Measurements from ENCODE around the gene NLRP6.
"Not testable (repeated sequence)": the region's sequence is repeated elsewhere in the genome, so short reads cannot be mapped to it uniquely, and the experiment has no call there.

The NLRP6 gene

GRCh38 chr11:256952-257737 lies 21.1 kb upstream of the NLRP6 start:
- DNase-seq = no peak

- no peak for DNase-seq
These were observed 20.3 kb upstream of the NLRP6 start for GRCh38 chr11:257766-258493.

DNA sequence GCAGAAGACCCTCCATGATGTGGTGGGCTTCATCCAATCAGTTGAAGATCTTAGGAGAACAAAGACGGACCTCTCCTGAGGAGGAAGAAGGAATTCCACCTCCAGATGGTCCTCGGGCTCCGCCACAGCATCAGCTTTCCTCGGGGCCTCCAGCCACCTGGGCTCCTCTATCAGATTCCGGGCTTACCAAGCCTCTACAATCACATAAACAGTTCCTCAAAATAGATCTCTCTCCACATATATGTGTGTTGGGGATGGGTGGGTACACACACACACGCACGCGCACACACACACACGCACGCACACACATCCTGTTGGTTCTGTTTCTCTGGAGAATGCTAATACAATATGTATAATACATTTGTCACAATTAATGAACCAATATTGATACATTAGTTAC lies 18.8 kb upstream of the NLRP6 start:
- DNase-seq = no peak

- DNase-seq = no peak
These were observed 16.6 kb upstream of the NLRP6 start for GRCh38 chr11:261624-262023.

DNA sequence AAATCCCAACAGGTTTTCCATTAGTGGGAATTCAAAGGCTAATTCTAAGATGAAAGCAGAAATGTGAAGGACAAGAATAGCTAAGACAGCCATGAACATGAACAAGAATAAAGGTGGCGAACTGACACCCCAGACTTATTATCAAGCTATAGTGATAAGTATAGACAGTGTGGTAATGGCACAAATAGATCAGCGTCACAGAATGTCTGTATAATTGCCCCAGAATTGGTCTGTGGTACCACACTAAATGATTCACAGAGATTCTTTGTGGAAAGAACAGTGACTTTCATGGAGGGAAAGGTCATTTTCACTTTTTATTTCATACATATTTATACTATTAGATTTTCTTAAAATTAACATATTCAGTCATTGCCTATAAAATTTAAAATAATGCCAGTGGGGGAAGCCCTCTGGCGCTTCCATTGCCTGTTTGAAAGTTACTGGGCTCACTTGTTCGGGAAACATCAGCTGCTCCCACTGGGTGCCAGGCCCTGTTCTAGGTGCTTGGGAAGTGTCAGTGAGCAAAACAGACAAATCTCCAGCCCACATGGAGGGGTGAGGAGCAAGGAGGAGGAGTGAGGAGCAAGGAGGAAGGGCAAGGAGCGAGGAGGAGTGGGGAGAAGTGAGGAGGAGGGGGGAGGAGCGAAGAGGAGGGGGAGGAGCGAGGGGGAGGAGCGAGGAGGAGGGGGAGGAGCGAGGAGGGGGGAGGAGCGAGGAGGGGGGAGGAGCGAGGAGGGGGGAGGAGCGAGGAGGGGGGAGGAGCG lies 11.3 kb upstream of the NLRP6 start:
- no peak for DNase-seq

DNA sequence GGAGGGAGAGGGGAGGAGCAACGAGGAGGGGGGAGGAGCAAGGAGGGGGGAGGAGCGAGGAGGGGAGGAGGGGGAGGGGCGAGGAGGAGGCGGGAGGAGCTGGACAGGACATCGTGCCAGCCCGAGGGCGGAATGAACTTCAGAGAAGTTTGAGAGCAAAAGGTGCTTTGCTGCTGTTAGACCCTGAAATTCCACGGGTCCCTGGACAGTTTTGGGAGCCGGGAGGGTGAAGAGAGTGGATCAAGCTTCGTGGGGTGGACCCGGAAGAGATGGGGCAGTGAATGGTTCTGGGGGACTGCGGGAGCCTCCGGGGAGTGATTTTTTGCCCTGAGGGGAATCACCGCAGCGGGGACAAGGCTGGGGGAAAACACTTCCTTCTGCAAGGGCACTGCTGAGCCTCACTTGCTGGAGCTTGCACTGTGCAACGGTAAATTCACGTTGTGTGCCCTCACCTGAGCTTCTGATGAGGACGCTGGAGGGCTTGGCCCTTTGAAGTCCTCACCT lies 10.7 kb upstream of the NLRP6 start:
- DNase-seq = no peak

GRCh38 chr11:268716-269145 lies 9.5 kb upstream of the NLRP6 start:
- DNase-seq = not testable (repeated sequence)

DNA sequence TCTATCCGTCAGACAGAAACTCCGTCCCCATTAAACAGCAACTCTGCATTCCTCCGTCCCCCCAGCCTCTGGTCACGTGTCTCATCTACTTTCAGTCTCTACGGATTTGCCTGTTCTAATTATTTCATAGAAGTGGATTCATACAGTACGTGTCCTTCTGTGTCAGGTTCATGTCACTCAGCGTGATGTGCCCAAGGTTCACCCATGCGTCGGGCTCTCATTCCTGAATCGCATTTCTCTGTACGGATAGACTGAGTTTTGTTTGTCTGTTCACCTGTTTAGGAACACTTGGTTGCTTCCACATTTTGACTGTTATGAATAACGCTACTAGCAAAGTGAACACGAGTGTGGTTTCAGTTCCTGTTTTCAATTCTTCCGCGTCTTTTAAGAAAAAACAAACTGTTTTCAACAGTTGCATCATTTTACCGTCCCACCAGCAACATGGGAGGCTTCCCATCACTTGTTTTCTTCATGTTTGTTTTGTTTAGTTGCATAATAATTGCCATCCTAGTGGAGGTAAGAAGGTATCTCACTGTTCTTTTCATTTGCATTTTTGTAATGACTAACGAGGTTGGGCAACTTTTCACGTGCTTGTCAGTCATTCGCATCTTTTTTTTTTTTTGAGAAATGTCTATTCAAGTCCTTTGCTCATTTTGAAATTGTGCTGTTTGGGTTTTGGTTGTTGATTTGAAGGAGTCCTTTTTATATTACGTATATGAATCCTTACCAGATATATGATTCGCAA lies 8.9 kb upstream of the NLRP6 start:
- DNase-seq = no peak

GRCh38 chr11:270451-271318 lies 7.5 kb upstream of the NLRP6 start:
- DNase-seq = no peak

DNA sequence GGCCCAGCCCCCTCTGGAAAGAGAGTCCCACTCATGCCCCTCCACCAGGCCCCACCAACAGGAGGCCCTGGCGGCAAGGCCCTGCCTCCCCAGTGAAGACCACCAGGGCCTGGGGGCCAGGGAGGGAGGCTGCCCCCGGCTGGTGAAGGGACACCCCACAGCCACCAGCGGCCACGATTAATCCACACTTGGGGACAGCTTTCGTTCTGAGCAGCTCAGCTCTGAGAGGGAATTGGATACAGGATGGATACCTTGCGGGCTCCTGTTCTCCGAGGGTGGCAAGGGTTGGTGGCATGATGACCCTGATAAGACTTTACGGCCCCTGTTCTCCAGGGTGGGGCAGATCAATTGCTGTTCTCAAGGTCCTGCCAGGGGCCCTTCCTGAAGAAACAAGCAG lies 6.9 kb upstream of the NLRP6 start:
- DNase-seq = no peak

DNA sequence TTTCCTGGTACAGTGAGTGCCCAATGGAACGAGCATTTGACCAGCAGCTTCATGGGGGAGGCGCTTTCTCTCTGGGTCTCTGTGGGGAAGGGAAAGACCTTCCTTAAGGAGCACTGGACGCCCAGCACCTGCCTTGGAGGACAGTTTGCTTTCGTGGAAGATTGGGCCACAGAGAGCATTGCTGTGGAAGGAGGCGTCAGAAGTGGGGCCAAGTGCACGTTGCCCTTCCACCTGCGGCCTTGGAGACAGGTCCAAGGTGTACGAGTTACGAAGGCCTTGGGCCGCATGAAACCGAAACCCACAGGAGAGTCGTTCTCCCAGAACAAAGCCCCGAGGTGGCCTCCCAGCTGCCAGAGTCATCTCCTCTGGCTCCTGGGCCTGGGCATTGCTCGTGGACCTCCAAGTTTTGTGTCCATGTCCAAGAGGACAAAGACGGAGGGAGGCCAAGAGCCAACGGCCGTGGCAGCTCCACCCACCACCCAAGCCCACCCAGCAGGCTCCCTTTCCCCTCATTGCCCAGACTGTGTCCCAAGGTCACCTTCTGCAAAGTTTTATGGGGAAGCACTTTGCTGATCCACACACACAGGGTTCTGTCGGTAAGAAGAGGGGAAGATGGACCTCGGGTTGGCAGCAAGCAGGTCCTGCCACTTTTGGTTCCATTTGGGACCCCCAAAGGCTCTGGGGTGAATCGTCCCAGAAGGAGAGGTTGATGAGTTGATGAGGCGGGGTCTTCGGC lies 5.8 kb upstream of the NLRP6 start:
- DNase-seq = no peak

- DNase-seq = no peak
These were observed 5.3 kb upstream of the NLRP6 start for GRCh38 chr11:272931-273198.

DNA sequence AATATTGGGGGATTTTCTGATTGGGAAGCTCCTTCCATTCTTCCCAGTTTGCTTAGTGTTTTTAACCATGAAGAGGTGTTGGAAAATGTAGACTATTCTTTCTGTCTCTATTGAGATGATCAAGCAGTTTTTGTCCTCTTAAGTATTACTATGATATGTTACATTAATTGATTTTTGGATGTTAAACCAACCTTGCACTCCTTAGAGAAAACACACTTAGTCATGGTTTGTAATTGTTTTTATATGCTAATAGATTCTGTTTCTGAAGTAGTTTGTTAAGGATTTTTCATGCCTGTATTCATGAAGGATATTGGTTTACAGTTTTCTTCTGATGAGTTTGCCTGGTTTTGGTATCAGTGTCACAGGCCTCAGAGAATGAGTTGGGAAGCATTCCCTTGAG lies 2.0 kb upstream of the NLRP6 start:
- DNase-seq = no peak

DNA sequence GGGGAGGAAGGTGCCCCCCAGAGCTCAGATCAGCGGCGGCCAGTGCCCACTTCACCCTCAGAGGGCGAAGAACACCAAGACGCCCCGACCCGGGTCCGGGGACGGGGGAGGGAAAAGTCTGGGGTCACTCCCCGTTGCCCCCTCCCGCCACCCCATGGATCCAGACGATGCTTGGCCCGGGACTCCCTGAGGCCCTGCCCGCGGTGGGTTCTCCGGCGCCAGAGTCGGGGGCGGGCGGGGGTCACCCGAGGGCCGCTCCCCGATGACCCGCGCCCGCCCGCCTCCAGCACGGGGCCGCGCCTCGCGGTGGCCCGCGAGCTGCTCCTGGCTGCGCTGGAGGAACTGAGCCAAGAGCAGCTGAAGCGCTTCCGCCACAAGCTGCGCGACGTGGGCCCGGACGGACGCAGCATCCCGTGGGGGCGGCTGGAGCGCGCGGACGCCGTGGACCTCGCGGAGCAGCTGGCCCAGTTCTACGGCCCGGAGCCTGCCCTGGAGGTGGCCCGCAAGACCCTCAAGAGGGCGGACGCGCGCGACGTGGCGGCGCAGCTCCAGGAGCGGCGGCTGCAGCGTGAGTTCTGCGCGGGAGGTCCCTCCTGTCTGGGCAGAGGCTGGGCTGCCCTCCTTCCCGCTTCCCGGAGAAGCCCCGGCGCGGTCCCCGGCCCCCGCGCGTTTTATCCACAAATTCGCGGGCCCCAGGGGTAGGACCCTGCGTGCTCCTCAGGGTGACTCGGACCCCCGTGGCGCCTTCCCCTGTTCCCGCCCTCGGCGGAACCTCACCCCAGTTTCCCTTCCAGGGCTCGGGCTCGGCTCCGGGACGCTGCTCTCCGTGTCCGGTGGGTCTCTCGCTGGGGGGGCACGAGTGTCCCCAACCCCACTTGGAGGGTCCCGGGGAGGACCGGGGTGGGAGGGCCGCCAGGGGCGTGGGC lies 1.1 kb downstream of the NLRP6 start:
- DNase-seq = no peak

DNA sequence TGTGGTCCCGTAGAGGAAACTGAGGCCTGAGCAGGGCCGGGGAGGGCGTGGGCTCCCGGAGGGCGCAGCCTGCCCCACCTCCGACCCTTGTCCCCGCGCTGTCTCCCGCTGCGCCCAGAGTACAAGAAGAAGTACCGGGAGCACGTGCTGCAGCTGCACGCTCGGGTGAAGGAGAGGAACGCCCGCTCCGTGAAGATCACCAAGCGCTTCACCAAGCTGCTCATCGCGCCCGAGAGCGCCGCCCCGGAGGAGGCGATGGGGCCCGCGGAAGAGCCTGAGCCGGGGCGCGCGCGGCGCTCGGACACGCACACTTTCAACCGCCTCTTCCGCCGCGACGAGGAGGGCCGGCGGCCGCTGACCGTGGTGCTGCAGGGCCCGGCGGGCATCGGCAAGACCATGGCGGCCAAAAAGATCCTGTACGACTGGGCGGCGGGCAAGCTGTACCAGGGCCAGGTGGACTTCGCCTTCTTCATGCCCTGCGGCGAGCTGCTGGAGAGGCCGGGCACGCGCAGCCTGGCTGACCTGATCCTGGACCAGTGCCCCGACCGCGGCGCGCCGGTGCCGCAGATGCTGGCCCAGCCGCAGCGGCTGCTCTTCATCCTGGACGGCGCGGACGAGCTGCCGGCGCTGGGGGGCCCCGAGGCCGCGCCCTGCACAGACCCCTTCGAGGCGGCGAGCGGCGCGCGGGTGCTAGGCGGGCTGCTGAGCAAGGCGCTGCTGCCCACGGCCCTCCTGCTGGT lies 1.9 kb downstream of the NLRP6 start:
- DNase-seq = no peak

DNA sequence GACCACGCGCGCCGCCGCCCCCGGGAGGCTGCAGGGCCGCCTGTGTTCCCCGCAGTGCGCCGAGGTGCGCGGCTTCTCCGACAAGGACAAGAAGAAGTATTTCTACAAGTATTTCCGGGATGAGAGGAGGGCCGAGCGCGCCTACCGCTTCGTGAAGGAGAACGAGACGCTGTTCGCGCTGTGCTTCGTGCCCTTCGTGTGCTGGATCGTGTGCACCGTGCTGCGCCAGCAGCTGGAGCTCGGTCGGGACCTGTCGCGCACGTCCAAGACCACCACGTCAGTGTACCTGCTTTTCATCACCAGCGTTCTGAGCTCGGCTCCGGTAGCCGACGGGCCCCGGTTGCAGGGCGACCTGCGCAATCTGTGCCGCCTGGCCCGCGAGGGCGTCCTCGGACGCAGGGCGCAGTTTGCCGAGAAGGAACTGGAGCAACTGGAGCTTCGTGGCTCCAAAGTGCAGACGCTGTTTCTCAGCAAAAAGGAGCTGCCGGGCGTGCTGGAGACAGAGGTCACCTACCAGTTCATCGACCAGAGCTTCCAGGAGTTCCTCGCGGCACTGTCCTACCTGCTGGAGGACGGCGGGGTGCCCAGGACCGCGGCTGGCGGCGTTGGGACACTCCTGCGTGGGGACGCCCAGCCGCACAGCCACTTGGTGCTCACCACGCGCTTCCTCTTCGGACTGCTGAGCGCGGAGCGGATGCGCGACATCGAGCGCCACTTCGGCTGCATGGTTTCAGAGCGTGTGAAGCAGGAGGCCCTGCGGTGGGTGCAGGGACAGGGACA lies 2.7 kb downstream of the NLRP6 start:
- no peak for DNase-seq

DNA sequence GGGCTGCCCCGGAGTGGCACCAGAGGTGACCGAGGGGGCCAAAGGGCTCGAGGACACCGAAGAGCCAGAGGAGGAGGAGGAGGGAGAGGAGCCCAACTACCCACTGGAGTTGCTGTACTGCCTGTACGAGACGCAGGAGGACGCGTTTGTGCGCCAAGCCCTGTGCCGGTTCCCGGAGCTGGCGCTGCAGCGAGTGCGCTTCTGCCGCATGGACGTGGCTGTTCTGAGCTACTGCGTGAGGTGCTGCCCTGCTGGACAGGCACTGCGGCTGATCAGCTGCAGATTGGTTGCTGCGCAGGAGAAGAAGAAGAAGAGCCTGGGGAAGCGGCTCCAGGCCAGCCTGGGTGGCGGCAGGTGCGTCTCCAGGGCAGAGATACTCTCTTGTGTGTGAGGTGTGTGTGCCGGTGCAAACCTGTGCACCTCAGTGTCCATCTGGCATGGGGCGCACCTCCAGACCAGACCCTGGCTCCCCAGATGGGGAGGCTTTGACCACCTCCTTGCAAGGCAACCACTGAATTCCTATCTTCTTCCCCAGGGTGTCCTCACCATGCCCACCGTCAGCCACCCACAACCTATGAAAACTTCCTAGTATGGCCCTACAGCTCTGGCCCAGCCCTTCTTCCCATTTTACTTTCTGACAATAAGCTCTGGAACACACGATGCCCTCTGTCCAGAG lies 3.4 kb downstream of the NLRP6 start:
- no peak for DNase-seq

DNA sequence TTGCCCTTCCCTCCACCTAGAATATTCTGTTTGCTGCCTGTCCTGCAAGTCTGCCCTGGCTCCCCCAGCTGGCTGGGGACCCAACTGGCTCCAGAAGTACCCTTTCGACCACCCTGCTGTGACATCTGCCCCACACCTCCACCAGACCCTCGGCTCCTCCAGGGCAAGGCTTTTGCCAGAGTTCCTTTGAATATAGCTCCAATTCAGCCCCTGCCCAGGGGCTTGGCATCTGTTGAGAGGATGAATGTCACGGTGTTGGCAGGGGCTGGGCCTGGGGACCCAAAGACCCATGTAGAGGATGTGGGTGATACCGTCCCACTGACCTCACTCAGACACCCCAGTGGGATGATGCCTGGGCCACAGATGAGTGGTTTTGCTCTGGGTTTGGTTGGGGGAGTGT lies 4.0 kb downstream of the NLRP6 start:
- no peak for DNase-seq
